Tongue (tissue), 2 donors: ENCODE data around the gene CMIP. TPM values are rescaled to one million over a fixed set of nuclear protein-coding genes. Genes with fewer than 3 reads are reported as not detected.
"Not testable (repeated sequence)": the region's sequence is repeated elsewhere in the genome, so short reads cannot be mapped to it uniquely, and the experiment has no call there.

ENCODE experiments used
- DNase-seq: peaks from one replicate; pipeline ENCODE4 v3.0.0-alpha.2; 2015
- total RNA-seq: library from RNA; depleted of rRNA; stranded (reverse); fragments of >200 nt; gene quantifications from one replicate; pipeline ENCODE4 v1.2.3, GENCODE V29; 2014

The CMIP gene
- total RNA-seq, 1 donor from 2014 or later = 30.0 TPM

DNA sequence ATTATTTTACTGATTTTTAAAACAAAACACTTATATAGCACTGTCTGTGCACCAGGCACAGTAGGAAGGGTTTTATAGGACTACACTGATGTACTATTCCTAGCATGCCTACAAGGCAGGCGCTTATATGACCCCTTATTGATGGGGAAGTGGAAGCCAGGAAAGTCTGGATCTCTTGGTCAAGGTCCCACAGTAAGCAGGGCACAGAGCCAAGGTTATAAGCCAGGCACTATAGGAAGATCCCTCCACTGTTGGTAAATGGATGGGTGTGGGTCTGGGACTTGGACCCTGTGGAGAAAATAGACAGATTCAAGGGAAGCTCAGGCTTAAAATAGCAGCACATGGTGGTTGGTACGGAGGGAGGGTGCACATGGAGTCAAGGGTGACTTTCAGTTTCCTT is 275.4 kb downstream of the CMIP start:
- DNase-seq = no peak

DNA sequence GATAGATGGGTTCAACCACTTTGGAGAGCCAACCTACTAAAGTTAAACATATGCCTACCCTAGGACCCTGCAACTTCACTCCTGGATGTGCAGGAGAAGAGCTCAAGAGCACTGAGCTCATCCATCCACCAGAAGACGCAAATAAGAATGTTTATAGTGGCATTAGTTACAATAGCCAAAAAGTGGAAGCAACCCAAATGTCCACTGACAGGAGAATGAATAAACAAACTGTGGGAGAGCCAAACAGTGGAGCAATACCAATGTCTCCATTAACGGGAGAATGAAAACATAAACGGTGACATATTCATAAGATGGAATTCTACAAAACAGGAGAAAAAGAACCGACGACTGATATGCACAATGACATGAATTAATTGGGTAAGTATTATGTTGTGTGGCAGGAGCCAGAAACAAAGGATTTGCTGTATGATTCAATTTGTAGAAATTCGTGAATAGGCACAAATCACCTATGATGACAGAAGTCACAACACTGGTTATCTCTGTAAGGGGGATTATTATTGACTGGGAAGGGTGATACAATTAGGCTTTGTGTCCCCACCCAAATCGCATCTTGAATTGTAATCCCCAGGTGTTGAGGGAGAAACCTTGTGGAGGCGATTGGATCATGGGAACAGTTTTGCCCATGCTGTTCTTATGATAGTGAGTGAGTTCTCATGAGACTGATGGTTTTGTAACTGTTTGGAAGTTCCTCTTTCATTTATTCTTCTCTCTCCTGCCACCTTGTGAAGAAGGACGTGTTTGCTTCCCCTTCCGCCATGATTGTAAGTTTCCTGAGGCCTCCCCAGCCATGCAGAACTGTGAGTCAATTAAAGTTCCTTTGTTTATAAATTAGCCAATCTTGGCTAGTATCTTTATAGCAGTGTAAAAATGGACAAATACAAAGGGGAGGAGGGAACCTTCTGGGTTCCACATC is 276.6 kb downstream of the CMIP start:
- no peak for DNase-seq

DNA sequence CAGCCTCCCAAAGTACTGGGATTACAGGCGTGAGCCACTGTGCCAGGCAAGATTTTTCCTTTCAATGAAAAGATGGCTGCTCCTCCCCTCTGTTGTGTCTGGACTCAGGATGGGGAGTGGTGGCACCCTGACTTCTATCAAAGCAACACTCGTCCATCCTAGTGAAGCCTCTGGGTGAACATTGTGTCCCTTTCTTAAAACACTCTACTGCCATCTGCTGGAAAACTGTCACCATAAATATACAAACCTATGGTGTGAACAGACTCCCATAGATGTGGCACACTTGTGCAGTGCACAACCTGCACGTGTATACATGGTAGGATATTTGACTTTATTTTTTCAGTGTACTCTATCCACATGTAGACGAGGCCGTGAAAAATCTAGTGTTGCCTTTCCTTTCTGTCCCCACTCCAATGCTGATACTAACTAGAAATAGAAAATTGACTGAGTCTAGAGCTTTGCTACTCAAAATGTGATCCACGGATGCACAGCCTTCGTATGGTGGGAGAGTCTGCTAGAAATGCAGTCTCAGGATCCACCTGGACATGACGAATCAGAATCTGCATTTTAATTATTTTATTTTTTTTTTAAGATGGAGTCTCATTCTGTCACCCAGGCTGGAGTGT is 278.6 kb downstream of the CMIP start:
- peak; percentile 94 for DNase-seq

DNA sequence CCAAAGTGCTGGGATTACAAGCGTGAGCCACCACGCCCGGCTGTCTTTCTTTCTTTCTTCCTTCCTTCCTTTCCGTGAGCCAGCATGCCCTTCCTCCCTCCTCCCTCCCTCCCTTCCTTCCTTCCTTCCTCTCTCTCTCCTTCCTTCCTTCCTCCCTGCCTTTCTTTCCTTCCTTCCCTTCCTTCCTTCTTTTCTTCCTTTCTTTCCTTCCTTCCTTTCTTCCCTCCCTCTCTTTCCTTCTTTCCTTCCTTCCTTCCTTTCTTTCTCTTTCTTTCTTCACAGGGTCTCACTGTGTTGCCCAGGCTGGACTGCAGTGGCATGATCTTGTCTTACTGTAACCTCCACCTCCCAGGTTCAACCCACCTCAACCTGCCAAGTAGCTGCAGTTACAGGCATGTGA is 283.8 kb downstream of the CMIP start:
- no peak for DNase-seq

DNA sequence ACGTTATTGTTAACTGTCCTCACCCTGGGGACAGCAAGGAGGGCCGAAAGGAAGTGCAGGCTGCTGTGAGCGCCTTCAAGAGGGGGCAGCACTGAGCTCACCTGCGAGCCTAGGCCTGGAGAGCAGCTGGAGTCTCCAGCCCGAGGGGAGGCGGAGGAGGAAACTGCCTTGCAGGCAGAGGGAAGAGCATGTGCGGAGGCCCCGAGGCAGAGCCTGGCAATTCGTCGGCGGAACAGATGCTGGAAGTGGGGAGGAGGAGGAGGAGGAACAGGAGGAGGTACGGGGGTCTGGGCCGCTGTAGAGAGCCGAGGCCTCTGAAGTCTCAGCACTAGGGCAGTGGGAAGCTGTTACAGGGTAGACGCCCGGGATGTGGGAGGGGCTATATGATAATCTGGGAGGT is 284.8 kb downstream of the CMIP start:
- no peak for DNase-seq

DNA sequence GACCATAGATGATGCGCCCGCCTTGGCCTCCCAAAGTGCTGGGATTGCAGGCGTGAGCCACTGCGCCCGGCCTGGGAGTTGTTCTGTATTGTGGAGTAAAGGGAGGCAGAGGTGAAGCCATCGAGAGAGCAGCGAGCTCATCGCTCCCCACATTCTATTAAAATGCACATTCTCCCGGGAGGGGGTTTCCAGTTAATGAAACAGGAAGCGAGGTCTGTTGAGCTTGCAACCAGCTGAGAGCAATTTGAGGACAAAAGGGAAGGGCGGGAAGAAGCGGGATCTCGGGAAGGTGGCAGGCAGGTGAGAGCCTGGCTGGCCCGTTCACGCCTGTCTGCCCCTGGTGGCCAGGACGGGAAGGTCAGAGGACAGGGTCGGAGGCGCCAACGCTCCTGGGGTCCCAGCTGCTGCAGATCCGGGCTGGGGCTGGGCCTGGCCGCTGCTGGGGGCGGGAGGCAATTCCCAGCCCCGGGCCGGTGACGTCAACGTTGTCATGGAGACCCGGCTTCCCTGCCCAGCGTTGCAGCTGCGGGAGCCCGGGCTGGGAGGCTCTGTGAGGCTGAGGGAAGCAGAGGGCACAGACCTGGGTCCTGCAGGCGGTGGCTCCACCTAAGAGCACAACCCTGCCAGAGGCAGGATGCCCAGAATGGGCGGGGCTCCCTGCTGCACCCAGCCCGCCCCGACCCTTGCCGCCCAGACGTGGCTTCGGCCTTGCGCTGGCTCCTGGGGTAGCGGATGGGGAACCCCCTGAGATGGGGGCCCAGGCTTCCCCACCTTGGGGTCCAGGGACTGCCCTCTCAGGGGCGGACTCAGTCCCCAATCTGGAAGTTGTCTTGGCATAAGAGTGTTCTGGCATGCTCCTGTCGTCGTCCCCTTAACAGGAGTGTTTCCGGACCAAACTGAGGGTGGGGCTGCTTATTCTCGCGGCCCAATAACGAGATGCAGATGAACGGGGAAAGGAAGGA is 285.8 kb downstream of the CMIP start:
- DNase-seq = peak; percentile 95

DNA sequence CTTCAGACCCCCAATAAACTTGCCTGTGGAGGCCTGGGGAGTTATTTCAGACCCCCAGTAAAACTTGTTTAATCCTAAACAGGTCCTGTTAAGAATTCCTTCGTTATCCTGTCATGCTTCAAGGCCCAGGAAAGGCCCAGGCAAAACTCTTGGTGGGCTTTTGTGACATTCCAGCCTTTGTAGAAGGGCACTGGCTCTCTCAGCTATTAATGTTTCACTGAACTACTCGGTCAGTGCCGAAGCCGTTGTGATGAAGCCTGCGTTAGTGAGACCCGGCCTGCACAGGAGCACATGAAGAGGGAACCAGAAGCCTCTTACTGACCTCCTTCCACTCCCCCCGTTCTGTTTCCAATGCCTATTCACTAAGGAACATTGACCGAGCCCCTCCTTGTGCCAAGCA is 287.0 kb downstream of the CMIP start:
- no peak for DNase-seq

DNA sequence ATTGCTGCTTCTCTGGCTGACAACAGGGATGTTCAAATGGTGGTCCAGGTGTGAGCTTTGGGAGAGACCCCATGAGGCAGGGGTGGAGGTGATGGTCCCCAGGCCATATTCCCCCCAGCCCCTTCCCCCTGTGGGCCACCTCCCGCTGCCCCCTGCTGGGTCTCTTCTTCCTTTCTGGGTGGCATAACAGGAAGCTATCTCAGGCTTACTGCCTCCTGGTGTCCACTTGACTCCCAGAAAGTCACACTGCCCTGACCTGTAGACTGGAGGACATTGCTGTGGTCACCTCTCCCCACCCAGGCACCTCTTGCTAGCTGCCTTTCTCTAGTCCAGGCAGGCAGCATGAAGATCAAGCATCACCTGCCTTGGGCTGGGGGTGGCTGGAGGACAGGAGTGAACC is 288.1 kb downstream of the CMIP start:
- DNase-seq = no peak

DNA sequence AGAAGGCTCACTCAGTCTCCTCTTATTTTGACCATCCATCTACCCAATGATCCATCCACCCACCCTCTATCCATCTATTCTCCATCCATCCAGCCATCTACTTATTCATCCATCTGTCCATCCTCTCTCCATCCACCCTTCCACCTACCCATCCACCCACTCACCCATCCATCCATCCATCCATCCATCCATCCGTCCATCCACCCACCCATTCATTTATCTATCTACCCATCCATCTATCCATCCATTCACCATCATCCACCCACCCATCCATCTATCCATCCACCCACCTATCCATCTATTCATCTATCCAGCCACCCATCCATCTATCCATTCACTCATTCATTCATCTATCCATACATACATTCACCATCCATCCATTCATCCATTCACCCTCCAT is 288.7 kb downstream of the CMIP start:
- no peak for DNase-seq

DNA sequence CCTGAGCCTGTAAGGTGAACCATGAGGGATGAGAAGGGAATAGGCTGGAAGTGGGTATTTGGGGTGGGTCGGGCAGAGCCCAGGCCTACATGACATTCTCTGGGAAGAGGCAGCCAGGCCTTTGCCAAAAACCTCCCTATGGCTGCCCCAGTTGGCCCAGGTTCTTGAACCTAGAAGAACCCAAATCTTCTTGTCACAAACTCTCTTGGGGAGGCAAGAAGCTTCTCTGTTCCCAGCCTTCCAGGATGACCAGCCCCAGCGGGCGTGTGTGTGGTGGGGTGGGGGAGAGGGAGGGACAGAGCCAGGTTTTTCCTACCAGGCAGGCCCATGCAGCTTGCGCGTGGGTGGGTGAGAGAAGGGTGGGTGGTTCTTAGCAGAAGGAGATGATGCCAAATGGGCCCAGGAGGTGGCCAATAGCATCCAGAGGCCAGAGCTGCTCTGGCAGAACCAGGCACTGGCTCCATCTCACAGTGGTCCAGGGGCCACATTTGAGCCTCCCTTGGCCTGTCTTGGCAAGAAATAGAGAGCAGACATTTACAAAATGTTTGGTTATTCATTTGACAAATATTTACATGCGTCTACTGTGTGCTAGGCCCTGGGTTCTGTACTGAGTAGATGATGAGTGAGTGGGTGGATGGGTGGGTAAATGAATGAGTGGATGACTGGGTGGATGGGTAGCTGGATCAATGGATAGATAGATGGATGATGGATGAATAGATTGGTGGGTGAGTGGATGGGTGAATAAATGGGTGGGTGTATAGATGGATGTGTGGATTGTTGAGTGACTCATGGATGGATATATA is 290.2 kb downstream of the CMIP start:
- no peak for DNase-seq

DNA sequence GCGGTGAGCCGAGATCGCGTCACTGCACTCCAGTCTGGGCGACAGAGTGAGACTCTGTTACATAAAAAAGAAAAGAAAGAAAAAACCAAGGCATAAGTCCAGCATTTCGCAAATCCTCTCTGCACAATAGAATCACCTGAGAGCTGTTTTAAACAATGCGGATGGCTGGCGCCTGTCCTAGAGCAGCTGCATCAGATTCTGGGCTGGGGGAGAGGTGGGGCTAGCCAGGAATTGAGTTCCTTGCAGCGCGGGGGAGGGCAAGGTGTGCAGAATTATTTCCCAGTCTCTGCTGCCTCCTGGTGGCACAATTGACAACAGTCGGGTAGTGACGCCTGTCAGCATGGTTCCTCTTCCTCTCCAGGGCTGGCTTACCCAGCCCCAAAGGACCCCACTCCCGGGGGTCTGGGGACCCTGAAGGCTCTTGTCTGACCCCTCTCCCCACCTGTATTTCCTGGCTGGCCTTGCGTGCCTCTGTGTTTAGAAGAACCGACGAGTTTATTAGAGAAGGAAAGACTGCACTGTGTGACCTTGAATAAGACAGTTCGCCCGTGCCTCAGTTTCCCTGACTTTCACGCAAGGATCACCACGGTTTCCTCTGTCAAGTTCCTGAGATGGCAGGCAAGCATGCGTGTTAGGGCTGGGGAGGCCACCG is 293.4 kb downstream of the CMIP start:
- peak; percentile 95 for DNase-seq

DNA sequence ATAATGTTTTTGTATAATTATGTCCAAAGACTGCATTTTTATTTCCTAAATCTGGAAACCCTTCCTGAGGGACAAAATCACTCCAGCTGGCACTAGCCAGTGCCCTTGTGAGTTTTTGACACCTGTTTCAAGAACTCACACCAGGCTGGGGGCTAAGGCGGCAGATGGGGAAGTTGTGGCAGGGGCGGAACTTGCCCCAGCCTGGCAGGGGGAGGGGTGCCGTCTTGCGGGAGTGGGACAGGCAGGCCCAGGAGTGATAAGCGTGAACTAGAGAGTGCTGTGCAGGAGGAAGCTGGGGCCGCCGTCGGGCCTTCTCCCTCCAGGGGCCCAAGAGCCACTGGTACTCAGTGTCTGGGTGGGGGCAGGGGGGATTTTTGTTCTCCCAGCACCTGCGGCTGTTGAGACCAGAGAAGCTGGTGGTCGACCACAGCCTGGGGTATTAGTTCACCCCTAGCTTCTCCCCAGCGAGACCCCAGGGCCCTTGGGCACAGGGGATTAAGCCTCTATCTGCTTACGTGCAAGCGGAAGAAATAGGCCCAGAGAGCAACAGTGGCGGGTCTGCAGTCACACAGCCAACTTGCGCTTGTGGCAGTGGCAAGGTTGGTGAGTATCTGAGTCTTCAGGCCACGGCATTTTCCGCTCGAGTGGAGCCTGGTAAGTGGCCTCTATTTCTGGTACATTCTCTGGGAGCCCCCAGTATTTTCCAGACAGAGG is 294.3 kb downstream of the CMIP start:
- no peak for DNase-seq

DNA sequence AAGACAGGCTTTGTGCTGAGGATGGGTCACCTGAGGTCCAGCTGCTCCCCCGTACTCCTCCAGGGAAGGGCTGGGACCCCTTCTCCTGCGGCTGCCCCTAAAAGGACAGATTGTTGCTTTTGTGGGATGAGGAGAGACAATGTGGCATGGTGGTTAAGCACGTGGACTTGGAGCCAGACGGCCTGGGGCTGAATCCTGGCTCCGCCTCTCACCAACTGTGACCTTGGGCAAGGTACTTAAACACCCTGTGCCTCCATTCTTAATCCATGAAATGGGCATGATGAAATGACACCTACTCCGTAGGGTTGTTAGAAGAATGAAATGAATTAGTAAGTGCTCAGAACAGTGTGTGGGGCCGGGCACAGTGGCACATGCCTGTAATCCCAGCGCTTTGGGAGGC is 294.9 kb downstream of the CMIP start:
- no peak for DNase-seq

DNA sequence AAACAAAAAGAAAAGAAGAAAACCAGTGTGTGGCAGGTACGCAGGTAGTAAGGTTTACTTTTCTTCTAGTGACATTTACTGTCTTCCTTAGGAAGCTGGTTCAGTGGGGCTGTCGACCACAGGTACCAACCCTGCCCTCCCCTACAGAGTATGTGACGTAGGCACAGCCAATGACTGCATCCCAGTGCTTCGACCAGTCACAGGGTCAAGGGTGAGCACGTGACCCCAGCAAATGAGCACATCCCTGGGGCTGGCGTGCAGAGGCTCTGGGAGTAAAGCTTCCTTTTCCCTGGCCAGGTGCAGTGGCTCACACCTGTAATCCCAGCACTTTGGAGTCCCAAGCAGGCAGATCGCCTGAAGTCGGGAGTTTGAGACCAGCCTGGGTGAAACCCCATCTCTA is 295.6 kb downstream of the CMIP start:
- no peak for DNase-seq

DNA sequence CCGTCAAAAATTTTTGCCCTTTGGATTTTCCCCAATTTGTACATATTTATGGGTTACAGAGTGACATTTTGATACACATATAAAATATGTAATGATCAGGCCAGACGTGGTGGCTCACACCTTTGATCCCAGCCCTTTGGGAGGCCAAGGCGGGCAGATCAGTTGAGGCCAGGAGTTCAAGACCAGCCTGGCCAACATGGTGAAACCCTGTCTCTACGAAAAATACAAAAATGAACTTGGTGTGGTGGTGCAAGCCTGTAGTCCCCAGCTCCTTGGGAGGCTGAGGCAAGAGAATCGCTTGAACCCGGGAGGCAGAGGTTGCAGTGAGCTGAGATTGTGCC is 296.8 kb downstream of the CMIP start:
- DNase-seq = not testable (repeated sequence)

DNA sequence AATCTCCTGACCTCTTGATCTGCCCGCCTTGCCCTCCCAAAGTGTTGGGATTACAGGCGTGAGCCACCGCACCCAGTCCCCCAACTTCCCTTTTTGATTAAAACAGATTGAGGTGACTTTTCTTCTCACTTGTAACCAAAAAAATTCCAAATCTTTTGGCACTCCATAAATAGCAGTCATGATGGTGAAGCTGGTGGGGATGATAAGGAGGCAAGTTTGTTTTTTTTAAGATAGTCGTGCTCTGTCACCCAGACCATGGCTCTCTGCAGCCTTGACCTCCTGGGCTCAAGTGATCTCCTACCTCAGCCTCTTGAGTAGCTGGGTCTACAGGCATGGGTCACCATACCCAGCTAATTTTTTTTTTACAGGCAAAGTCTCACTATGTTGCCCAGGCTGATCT is 299.8 kb downstream of the CMIP start:
- no peak for DNase-seq

DNA sequence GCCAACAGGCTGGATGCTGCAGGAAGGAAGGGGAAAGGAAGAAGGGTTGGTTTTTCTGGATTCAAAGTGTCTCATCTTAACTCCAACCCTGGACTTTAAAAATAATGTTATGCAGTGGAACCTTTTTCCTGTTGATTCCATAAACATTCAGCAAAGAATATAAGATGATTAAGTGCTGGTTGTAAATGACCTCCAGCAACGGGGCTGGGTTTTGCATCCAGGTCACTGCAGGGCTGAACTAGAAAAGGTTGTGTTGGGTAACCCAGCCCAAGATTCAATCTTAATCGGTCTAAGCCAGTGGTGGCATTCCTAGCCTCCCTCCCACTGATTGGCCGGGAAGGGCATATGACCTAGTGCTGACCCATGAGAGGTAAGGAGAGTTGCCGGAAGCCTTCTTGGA is 300.3 kb downstream of the CMIP start:
- DNase-seq = no peak

DNA sequence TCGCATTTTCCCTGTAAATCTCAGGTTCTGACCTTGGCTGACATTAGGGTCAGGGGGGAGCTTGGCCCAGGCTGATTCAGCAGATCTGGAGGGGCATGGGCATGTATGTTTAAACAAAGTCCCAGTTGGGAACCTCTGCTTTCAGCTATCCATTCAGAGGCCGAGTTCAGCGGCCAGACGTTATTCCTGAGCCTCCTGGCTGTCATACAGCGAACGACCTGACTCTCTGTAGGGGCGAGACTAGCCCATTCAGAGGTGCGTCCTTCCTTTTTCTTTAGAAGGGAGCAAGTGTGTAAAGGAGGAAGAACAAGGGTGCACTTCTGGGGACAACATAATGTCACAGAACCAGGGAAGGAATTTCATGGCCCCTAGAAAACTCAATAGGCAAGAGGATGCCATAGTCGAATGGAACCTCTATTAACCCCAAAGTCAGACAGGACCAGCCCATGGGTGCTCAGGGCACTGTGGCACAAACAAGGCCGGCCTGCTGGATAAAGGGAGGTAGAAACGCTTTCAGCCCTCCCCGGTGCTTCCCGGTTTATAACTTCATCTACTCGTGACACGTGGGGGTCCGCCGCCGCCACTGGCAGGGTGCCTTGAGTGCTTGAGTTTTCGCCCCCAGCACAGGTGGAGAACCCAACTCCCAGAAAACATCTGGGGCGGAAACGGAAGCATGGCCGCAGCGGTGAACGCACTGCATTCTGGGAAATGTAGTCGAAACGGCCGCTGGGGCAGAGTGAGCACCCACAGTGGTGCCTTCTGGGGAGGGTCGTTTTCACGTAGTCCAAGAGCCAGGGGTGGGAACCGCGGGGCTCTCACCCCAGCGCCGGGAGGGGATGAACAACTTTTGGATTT is 301.3 kb downstream of the CMIP start:
- DNase-seq = peak; percentile 87

DNA sequence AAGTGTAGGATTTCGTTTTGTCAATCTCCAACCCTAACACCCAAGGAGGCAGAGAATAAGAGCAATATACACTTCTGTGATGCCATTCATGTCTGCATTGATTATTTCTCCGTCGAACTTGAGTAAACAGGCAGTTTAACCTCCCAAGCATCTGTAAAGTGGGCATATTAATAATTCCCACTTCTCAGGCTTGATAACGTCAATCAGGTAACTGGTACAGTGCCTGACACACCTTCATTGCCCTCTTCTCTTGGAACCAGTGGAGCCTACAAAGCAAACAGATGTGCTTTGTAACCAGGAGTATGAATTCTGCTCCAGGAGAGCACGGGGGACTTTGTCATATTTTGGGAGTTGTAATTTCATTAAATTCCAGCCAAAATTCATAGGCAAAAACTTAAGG is 302.0 kb downstream of the CMIP start:
- no peak for DNase-seq
